ENCODE results near the gene CEACAM20. TPM values are rescaled to one million over a fixed set of nuclear protein-coding genes. Genes with fewer than 3 reads are reported as not detected.
"Not testable (repeated sequence)": the region's sequence is repeated elsewhere in the genome, so short reads cannot be mapped to it uniquely, and the experiment has no call there.

CEACAM20 gene
- total RNA-seq = not detected

DNA sequence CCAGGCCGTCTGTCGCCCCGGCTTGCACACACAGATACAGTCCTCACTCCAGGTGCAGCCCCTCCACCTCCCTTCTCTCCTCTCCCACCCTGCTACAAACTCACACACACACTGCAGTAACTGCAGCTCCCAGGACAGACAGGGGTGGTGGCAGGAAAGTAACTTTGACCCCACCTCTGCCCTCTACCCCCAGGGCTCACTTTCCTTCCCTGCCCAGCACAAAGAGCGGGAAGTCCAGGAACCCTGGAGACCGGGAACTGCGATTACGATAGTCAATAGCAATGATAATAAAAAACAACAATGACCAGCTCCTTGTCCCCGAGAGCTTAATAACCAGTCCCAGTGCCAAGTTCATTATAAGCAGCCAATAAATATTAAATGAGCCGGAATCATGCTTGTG is at the start of gene CEACAM20:
CEACAM20 (minus strand) TSS at position 140 of the 400 bp plus-strand sequence. CDS start 166 bp downstream, outside the sequence.
- H3K4me3 Mint-ChIP-seq = no peak within 1 kb of the TSS
- peaks cover 5% of the 10 kb centered on the region for H3K4me1 Mint-ChIP-seq
- ATAC-seq (replicated peaks) = no peak
- H3K36me3 Mint-ChIP-seq (ENCODE audit: low read depth) = no peaks in the 10 kb centered on the region
- peaks cover 12% of the 10 kb centered on the region for H3K9me3 Mint-ChIP-seq
- H3K27ac Mint-ChIP-seq = no peak within 1 kb of the TSS
- peaks cover 19% of the 10 kb centered on the region for H3K27me3 Mint-ChIP-seq

- Mint-ChIP-seq H3K27me3 (peaks cover 7% of the 10 kb centered on the region), H3K4me1 (no peaks in the 10 kb centered on the region), H3K9me3 (peaks cover 3% of the 10 kb centered on the region), H3K4me3 (no peak overlapping the region), H3K27ac (no peak overlapping the region), H3K36me3 (ENCODE audit: low read depth) (no peaks in the 10 kb centered on the region)
- ATAC-seq (replicated peaks) = no peak
Measured at GRCh38 chr19:44577566-44577874, 48.0 kb upstream of the CEACAM20 start.

DNA sequence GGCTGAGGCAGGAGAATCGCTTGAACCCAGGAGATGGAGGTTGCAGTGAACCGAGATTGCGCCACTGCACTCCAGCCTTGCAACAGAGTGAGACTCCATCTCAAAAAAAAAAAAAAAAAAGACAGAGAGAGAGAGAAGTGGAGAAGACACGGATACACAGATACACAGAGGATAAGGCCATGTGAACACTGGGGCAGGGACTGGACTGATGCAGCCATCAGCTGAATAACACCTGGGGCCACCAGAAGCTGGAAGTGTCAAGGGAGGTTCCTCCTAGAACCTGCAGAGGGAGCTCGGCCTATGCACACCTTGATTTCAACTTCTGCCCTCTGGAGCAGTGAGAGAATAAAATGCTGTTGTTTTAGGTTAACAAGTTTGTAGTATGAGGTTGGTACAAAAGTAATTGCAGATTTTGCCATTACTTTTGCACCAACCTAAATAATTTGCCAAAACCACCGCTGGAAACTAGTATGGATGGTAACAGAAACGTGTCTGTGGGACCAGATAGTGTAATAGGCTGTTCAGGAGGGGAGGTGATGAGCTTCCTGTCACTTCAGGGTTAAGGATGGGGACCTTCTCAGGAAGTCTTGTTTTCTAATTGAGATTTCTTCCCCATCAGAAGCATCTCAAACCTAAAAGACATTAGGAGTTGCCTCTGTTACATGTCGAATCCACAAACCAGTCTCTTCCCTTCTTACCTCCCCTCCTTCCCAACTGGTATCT is 47.5 kb upstream of the CEACAM20 start:
- peaks cover 4% of the 10 kb centered on the region for H3K27me3 Mint-ChIP-seq
- H3K4me1 Mint-ChIP-seq = no peaks in the 10 kb centered on the region
- H3K9me3 Mint-ChIP-seq = peaks cover 3% of the 10 kb centered on the region
- no peak for ATAC-seq (replicated peaks)
- no peak overlapping the region for H3K27ac Mint-ChIP-seq
- no peak overlapping the region for H3K4me3 Mint-ChIP-seq
- H3K36me3 Mint-ChIP-seq (ENCODE audit: low read depth) = no peaks in the 10 kb centered on the region

GRCh38 chr19:44575116-44575700 is 45.7 kb upstream of the CEACAM20 start:
- Mint-ChIP-seq H3K27ac (no peak overlapping the region), H3K4me3 (no peak overlapping the region), H3K36me3 (ENCODE audit: low read depth) (no peaks in the 10 kb centered on the region), H3K4me1 (no peaks in the 10 kb centered on the region), H3K9me3 (no peaks in the 10 kb centered on the region), H3K27me3 (peaks cover 6% of the 10 kb centered on the region)
- no peak for ATAC-seq (replicated peaks)

GRCh38 chr19:44574186-44574950 is 44.9 kb upstream of the CEACAM20 start:
- H3K27ac Mint-ChIP-seq = no peak overlapping the region
- H3K27me3 Mint-ChIP-seq = peaks cover 10% of the 10 kb centered on the region
- H3K4me1 Mint-ChIP-seq = no peaks in the 10 kb centered on the region
- H3K9me3 Mint-ChIP-seq = no peaks in the 10 kb centered on the region
- ATAC-seq (replicated peaks) = no peak
- H3K36me3 Mint-ChIP-seq (ENCODE audit: low read depth) = no peaks in the 10 kb centered on the region
- H3K4me3 Mint-ChIP-seq = no peak overlapping the region

DNA sequence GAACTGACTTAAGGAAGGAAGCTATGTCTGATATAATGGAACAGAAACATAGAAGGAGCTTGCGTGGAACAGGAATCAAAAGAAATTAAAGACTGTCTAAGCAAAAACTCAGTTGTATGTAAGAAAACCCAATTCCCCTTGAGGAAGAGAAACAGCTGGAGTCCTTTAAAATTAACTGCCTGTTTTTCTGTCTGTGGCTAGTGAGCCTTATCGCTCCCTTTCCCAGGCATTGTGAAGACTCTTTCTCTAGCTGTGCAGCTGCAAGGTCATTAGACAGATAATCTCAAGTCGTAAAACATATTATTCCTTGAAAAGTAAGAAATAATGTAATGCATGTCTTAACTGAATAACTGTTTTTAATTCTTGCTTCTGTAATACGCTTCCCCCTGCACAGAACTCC is 44.2 kb upstream of the CEACAM20 start:
- Mint-ChIP-seq H3K4me1 (no peaks in the 10 kb centered on the region), H3K36me3 (ENCODE audit: low read depth) (no peaks in the 10 kb centered on the region)

DNA sequence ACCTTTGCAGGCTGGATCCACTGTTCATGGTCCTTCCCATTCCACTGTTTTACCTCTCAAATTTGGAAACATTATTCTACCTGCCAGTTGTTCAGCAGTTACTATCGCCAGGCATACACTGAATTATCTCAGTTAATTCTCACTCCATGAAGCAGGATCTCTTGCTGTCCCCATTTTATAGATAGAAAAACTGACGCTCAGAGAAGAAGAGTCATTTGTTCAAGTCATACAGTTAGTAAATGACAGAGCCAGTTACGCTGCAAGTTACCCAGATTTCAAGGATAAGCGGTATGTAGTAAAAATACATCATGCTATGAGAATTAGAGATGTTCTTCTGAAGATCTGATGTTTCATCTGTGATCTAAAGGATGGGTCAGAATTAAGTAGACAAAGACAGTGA is 43.7 kb upstream of the CEACAM20 start:
- H3K36me3 Mint-ChIP-seq (ENCODE audit: low read depth) = no peaks in the 10 kb centered on the region
- no peak overlapping the region for H3K4me3 Mint-ChIP-seq
- no peaks in the 10 kb centered on the region for H3K9me3 Mint-ChIP-seq
- peaks cover 13% of the 10 kb centered on the region for H3K27me3 Mint-ChIP-seq
- no peak for ATAC-seq (replicated peaks)
- no peak overlapping the region for H3K27ac Mint-ChIP-seq
- H3K4me1 Mint-ChIP-seq = no peaks in the 10 kb centered on the region

More for the DNA sequence above, 44.2 kb upstream of the CEACAM20 start:
- Mint-ChIP-seq H3K4me3 (no peak overlapping the region), H3K9me3 (no peaks in the 10 kb centered on the region), H3K27me3 (peaks cover 13% of the 10 kb centered on the region), H3K27ac (no peak overlapping the region)
- no peak for ATAC-seq (replicated peaks)

- Mint-ChIP-seq H3K27me3 (peaks cover 18% of the 10 kb centered on the region), H3K4me1 (no peaks in the 10 kb centered on the region), H3K27ac (no peak overlapping the region), H3K9me3 (no peaks in the 10 kb centered on the region), H3K36me3 (ENCODE audit: low read depth) (no peaks in the 10 kb centered on the region), H3K4me3 (no peak overlapping the region)
- ATAC-seq (replicated peaks) = no peak
Measured at GRCh38 chr19:44572581-44572900, 43.1 kb upstream of the CEACAM20 start.

- Mint-ChIP-seq H3K36me3 (ENCODE audit: low read depth) (no peaks in the 10 kb centered on the region), H3K27ac (no peak overlapping the region), H3K4me1 (no peaks in the 10 kb centered on the region), H3K4me3 (no peak overlapping the region), H3K27me3 (peaks cover 19% of the 10 kb centered on the region), H3K9me3 (no peaks in the 10 kb centered on the region)
- ATAC-seq (replicated peaks) = no peak
Measured at GRCh38 chr19:44571830-44572580, 42.5 kb upstream of the CEACAM20 start.

GRCh38 chr19:44570984-44571684 is 41.7 kb upstream of the CEACAM20 start:
- no peaks in the 10 kb centered on the region for H3K36me3 Mint-ChIP-seq (ENCODE audit: low read depth)
- peak; percentile 56 for ATAC-seq (replicated peaks)
- no peak overlapping the region for H3K27ac Mint-ChIP-seq
- H3K9me3 Mint-ChIP-seq = no peaks in the 10 kb centered on the region
- H3K27me3 Mint-ChIP-seq = peaks cover 22% of the 10 kb centered on the region
- H3K4me3 Mint-ChIP-seq = no peak overlapping the region
- no peaks in the 10 kb centered on the region for H3K4me1 Mint-ChIP-seq

- Mint-ChIP-seq H3K9me3 (no peaks in the 10 kb centered on the region), H3K4me1 (no peaks in the 10 kb centered on the region), H3K4me3 (no peak overlapping the region), H3K27me3 (peaks cover 26% of the 10 kb centered on the region), H3K36me3 (ENCODE audit: low read depth) (no peaks in the 10 kb centered on the region), H3K27ac (no peak overlapping the region)
- no peak for ATAC-seq (replicated peaks)
Measured at GRCh38 chr19:44570603-44570983, 41.1 kb upstream of the CEACAM20 start.

GRCh38 chr19:44567745-44568144 is 38.3 kb upstream of the CEACAM20 start:
- peaks cover 25% of the 10 kb centered on the region for H3K27me3 Mint-ChIP-seq
- no peaks in the 10 kb centered on the region for H3K4me1 Mint-ChIP-seq
- no peaks in the 10 kb centered on the region for H3K9me3 Mint-ChIP-seq
- no peaks in the 10 kb centered on the region for H3K36me3 Mint-ChIP-seq (ENCODE audit: low read depth)
- H3K27ac Mint-ChIP-seq = no peak overlapping the region
- H3K4me3 Mint-ChIP-seq = no peak overlapping the region
- ATAC-seq (replicated peaks) = no peak

- H3K27ac Mint-ChIP-seq = no peak overlapping the region
- no peak overlapping the region for H3K4me3 Mint-ChIP-seq
- no peaks in the 10 kb centered on the region for H3K4me1 Mint-ChIP-seq
- no peak for ATAC-seq (replicated peaks)
- H3K9me3 Mint-ChIP-seq = no peaks in the 10 kb centered on the region
- H3K36me3 Mint-ChIP-seq (ENCODE audit: low read depth) = no peaks in the 10 kb centered on the region
- H3K27me3 Mint-ChIP-seq = peaks cover 25% of the 10 kb centered on the region
Measured at GRCh38 chr19:44566984-44567383, 37.5 kb upstream of the CEACAM20 start.

DNA sequence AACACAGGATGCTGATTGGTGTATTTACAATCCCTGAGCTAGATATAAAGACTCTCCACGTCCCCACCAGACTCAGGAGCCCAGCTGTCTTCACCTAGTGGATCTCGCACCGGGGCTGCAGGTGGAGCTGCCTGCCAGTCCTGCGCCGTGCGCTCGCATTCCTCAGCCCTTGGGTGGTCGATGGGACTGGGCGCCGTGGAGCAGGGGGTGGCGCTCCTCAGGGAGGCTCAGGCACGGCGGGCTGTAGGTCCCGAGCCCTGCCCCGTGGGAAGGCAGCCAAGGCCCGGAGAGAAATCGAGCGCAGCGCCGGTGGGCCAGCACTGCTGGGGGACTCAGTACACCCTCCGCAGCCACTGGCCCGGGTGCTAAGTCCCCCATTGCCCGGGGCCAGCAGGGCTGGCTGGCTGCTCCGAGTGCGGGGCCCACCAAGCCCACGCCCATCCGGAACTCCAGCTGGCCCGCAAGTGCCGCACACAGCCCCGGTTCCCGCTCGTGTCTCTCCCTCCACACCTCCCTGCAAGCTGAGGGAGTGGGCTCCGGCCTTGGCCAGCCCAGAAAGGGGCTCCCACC is 33.7 kb upstream of the CEACAM20 start:
- not testable (repeated sequence) for ATAC-seq (replicated peaks); H3K27ac Mint-ChIP-seq; H3K9me3 Mint-ChIP-seq; H3K4me3 Mint-ChIP-seq; H3K4me1 Mint-ChIP-seq; H3K36me3 Mint-ChIP-seq (ENCODE audit: low read depth)
- peaks cover 19% of the 10 kb centered on the region for H3K27me3 Mint-ChIP-seq
